BLaER1 (cell line): ENCODE results near the gene GPR21.

ENCODE experiments used
- H3K27ac ChIP-seq: shearing (Covaris generic); formaldehyde crosslinking; 2 replicates; pipeline ENCODE4 v1.8.1; 2022
- H3K27me3 ChIP-seq: shearing (Covaris generic); formaldehyde crosslinking; 2 replicates; pipeline ENCODE4 v1.8.1; 2022
- H3K36me3 ChIP-seq: shearing (Covaris generic); formaldehyde crosslinking; 2 replicates; pipeline ENCODE4 v1.8.1; 2022
- H3K4me1 ChIP-seq: shearing (Covaris generic); formaldehyde crosslinking; 2 replicates; pipeline ENCODE4 v1.8.1; 2022
- H3K4me2 ChIP-seq: shearing (Covaris generic); formaldehyde crosslinking; 2 replicates; pipeline ENCODE4 v1.8.1; 2022
- H3K4me3 ChIP-seq: shearing (Covaris generic); formaldehyde crosslinking; 2 replicates; pipeline ENCODE4 v1.8.1; 2022
- H3K9ac ChIP-seq: shearing (Covaris generic); formaldehyde crosslinking; 2 replicates; pipeline ENCODE4 v1.8.1; 2022
- H3K9me3 ChIP-seq: shearing (Covaris generic); formaldehyde crosslinking; 2 replicates; pipeline ENCODE4 v1.8.1; 2022
- H4K20me1 ChIP-seq: shearing (Covaris generic); formaldehyde crosslinking; 2 replicates; pipeline ENCODE4 v1.8.1; 2022
- Cebpa-rat ChIP-seq: shearing (Covaris generic); IDR thresholded peaks from 2 replicates; pipeline ENCODE4 v1.8.1; 2022

The GPR21 gene

GRCh38 chr9:123044586-123044985, 11.1 kb downstream of the GPR21 start:
- Histone ChIP-seq H3K27ac (peak overlapping the region; percentile 39; the same call in 1 of the 2 replicates), H3K4me2 (peak overlapping the region; percentile 43), H3K36me3 (peaks cover 30% of the 10 kb centered on the region), H3K4me1 (peaks cover 28% of the 10 kb centered on the region), H3K4me3 (no peak overlapping the region), H3K9ac (no peak overlapping the region), H3K27me3 (no peaks in the 10 kb centered on the region), H3K9me3 (peaks cover 14% of the 10 kb centered on the region), H4K20me1 (no peaks in the 10 kb centered on the region)
- TF ChIP-seq Cebpa-rat: no peak

- Histone ChIP-seq H3K9ac (no peak overlapping the region), H3K27me3 (no peaks in the 10 kb centered on the region), H4K20me1 (no peaks in the 10 kb centered on the region), H3K4me2 (no peak overlapping the region), H3K9me3 (peaks cover 14% of the 10 kb centered on the region), H3K36me3 (peaks cover 35% of the 10 kb centered on the region), H3K4me1 (peaks cover 28% of the 10 kb centered on the region), H3K4me3 (no peak overlapping the region), H3K27ac (no peak overlapping the region)
- no peak for TF ChIP-seq Cebpa-rat
Observed at GRCh38 chr9:123046406-123047195, 13.1 kb downstream of the GPR21 start.

GRCh38 chr9:123048748-123049147, 15.3 kb downstream of the GPR21 start:
- no peak overlapping the region for H3K27ac ChIP-seq
- H3K9me3 ChIP-seq: peaks cover 4% of the 10 kb centered on the region
- H3K4me2 ChIP-seq: peak overlapping the region; percentile 20; the same call in 1 of the 2 replicates
- peaks cover 31% of the 10 kb centered on the region for H3K4me1 ChIP-seq
- peaks cover 32% of the 10 kb centered on the region for H3K36me3 ChIP-seq
- H3K27me3 ChIP-seq: no peaks in the 10 kb centered on the region
- no peak overlapping the region for H3K9ac ChIP-seq
- no peak for TF ChIP-seq Cebpa-rat
- no peaks in the 10 kb centered on the region for H4K20me1 ChIP-seq
- H3K4me3 ChIP-seq: no peak overlapping the region

- Histone ChIP-seq H3K9me3 (no peaks in the 10 kb centered on the region), H3K27ac (no peak overlapping the region), H3K36me3 (peaks cover 27% of the 10 kb centered on the region), H3K4me2 (no peak overlapping the region), H4K20me1 (no peaks in the 10 kb centered on the region), H3K4me3 (no peak overlapping the region), H3K27me3 (no peaks in the 10 kb centered on the region), H3K9ac (no peak overlapping the region), H3K4me1 (peaks cover 27% of the 10 kb centered on the region)
- no peak for TF ChIP-seq Cebpa-rat
Observed at GRCh38 chr9:123049589-123050222, 16.2 kb downstream of the GPR21 start.

- H4K20me1 ChIP-seq: no peaks in the 10 kb centered on the region
- no peak overlapping the region for H3K27ac ChIP-seq
- H3K9ac ChIP-seq: no peak overlapping the region
- H3K4me1 ChIP-seq: peaks cover 14% of the 10 kb centered on the region
- H3K27me3 ChIP-seq: no peaks in the 10 kb centered on the region
- no peak overlapping the region for H3K4me3 ChIP-seq
- H3K4me2 ChIP-seq: no peak overlapping the region
- H3K36me3 ChIP-seq: peaks cover 43% of the 10 kb centered on the region
- no peaks in the 10 kb centered on the region for H3K9me3 ChIP-seq
- TF ChIP-seq Cebpa-rat: no peak
Observed at GRCh38 chr9:123053046-123053445, 19.6 kb downstream of the GPR21 start.

GRCh38 chr9:123053711-123054110, 20.2 kb downstream of the GPR21 start:
- no peak overlapping the region for H3K27ac ChIP-seq
- H3K9ac ChIP-seq: no peak overlapping the region
- no peak overlapping the region for H3K4me2 ChIP-seq
- peaks cover 40% of the 10 kb centered on the region for H3K36me3 ChIP-seq
- H3K4me1 ChIP-seq: peaks cover 11% of the 10 kb centered on the region
- H3K27me3 ChIP-seq: no peaks in the 10 kb centered on the region
- TF ChIP-seq Cebpa-rat: no peak
- no peaks in the 10 kb centered on the region for H4K20me1 ChIP-seq
- H3K9me3 ChIP-seq: no peaks in the 10 kb centered on the region
- no peak overlapping the region for H3K4me3 ChIP-seq

GRCh38 chr9:123058834-123059233, 25.4 kb downstream of the GPR21 start:
- H3K4me2 ChIP-seq: no peak overlapping the region
- no peak overlapping the region for H3K27ac ChIP-seq
- H3K9me3 ChIP-seq: no peaks in the 10 kb centered on the region
- H3K27me3 ChIP-seq: no peaks in the 10 kb centered on the region
- H3K4me1 ChIP-seq: peaks cover 2% of the 10 kb centered on the region
- no peak overlapping the region for H3K9ac ChIP-seq
- H3K36me3 ChIP-seq: peaks cover 22% of the 10 kb centered on the region
- no peaks in the 10 kb centered on the region for H4K20me1 ChIP-seq
- TF ChIP-seq Cebpa-rat: no peak
- H3K4me3 ChIP-seq: no peak overlapping the region

GRCh38 chr9:123059472-123060220, 26.2 kb downstream of the GPR21 start:
- H4K20me1 ChIP-seq: no peaks in the 10 kb centered on the region
- H3K4me1 ChIP-seq: no peaks in the 10 kb centered on the region
- no peak overlapping the region for H3K9ac ChIP-seq
- no peak for TF ChIP-seq Cebpa-rat
- H3K4me3 ChIP-seq: no peak overlapping the region
- H3K27me3 ChIP-seq: no peaks in the 10 kb centered on the region
- no peak overlapping the region for H3K4me2 ChIP-seq
- no peaks in the 10 kb centered on the region for H3K9me3 ChIP-seq
- peaks cover 23% of the 10 kb centered on the region for H3K36me3 ChIP-seq
- H3K27ac ChIP-seq: no peak overlapping the region

- Histone ChIP-seq H3K4me3 (no peak overlapping the region), H3K9ac (no peak overlapping the region), H3K27me3 (no peaks in the 10 kb centered on the region), H3K4me1 (no peaks in the 10 kb centered on the region), H3K36me3 (peaks cover 23% of the 10 kb centered on the region), H4K20me1 (no peaks in the 10 kb centered on the region), H3K4me2 (no peak overlapping the region), H3K27ac (no peak overlapping the region), H3K9me3 (no peaks in the 10 kb centered on the region)
- no peak for TF ChIP-seq Cebpa-rat
Observed at GRCh38 chr9:123061216-123061615, 27.7 kb downstream of the GPR21 start.
